SU-DHL-6 (cell line): ENCODE data around the gene DNAH12.
"Not testable (repeated sequence)": the region's sequence is repeated elsewhere in the genome, so short reads cannot be mapped to it uniquely, and the experiment has no call there.

Experiments
- H2AFZ ChIP-seq: fragments of 200-600 bp; sonication (generic); 2 replicates; pipeline ENCODE4 v1.6.1; 2014; ENCODE audit warnings: low read depth, mild to moderate bottlenecking, moderate library complexity, mixed read lengths, antibody characterized with exemption, low read length; ENCODE audit not compliant: severe bottlenecking
- H3F3A ChIP-seq: fragments of 200-600 bp; shearing (Covaris generic); 2 replicates; pipeline ENCODE4 v1.6.0; 2016; ENCODE audit warnings: antibody characterized with exemption, mild to moderate bottlenecking; ENCODE audit not compliant: insufficient read depth
- H3K27ac ChIP-seq: fragments of 200-600 bp; sonication (generic); 2 replicates; pipeline ENCODE4 v1.5.1; 2016; ENCODE audit warnings: low read depth, mild to moderate bottlenecking, low read length, moderate library complexity, mixed read lengths
- H3K27me3 ChIP-seq: fragments of 200-600 bp; sonication (generic), shearing (Covaris generic); 2 replicates; pipeline ENCODE4 v1.6.0; 2014; ENCODE audit warnings: mild to moderate bottlenecking, low read length
- H3K36me3 ChIP-seq: fragments of 200-600 bp; sonication (generic); 2 replicates; pipeline ENCODE4 v1.6.1; 2014; ENCODE audit warnings: mild to moderate bottlenecking, low read length, mixed read lengths
- H3K4me2 ChIP-seq: fragments of 300-600, 200-600 bp; shearing (Covaris generic), sonication (generic); 2 replicates; pipeline ENCODE4 v1.6.0; 2014; ENCODE audit warnings: low read length, low read depth, mild to moderate bottlenecking; ENCODE audit not compliant: poor library complexity, severe bottlenecking
- H3K4me3 ChIP-seq: fragments of 200-600 bp; sonication (generic); 2 replicates; pipeline ENCODE4 v1.5.1; 2014; ENCODE audit warnings: antibody characterized with exemption, low read length, mild to moderate bottlenecking, mixed read lengths; ENCODE audit not compliant: insufficient read depth, poor library complexity, severe bottlenecking
- H3K79me2 ChIP-seq: fragments of 200-600 bp; sonication (generic); 2 replicates; pipeline ENCODE4 v1.6.1; 2014; ENCODE audit warnings: mild to moderate bottlenecking, low read length, moderate library complexity; ENCODE audit not compliant: insufficient read depth
- H3K9ac ChIP-seq: fragments of 200-600 bp; sonication (generic); 2 replicates; pipeline ENCODE4 v1.7.0; 2014; ENCODE audit warnings: mild to moderate bottlenecking, low read length
- H3K9me2 ChIP-seq: fragments of 200-600 bp; sonication (generic); replicated peaks from 2 replicates; pipeline ENCODE4 v1.6.1; 2014; ENCODE audit warnings: low read length; ENCODE audit not compliant: insufficient read depth
- H3K9me3 ChIP-seq: fragments of 200-600 bp; sonication (generic); 2 replicates; pipeline ENCODE4 v1.6.1; 2014; ENCODE audit warnings: low read length, mixed read lengths; ENCODE audit not compliant: insufficient read depth
- H4K20me1 ChIP-seq: fragments of 200-600 bp; sonication (generic); 2 replicates; pipeline ENCODE4 v1.6.1; 2014; ENCODE audit warnings: low read depth, mild to moderate bottlenecking, antibody characterized with exemption, low read length, moderate library complexity, mixed read lengths
- CTCF ChIP-seq: fragments of 200-600 bp; sonication (generic); IDR thresholded peaks from one replicate; pipeline ENCODE4 v1.5.1; 2017; ENCODE audit warnings: antibody characterized with exemption, mild to moderate bottlenecking, low read length, moderate library complexity; ENCODE audit not compliant: insufficient read depth, poor library complexity, severe bottlenecking
- EZH2phosphoT487 ChIP-seq: fragments of 200-600 bp; sonication (generic), shearing (Covaris generic); conservative IDR thresholded peaks from 2 replicates; pipeline ENCODE4 v1.6.1; 2018; ENCODE audit warnings: mild to moderate bottlenecking, antibody characterized with exemption, low read length, moderate library complexity, mixed read lengths

Gene DNAH12

GRCh38 chr3:57354768-57355167, 189.4 kb downstream of the DNAH12 start:
- Histone ChIP-seq H3K9me2 (no peaks in the 10 kb centered on the region), H3F3A (no peaks in the 10 kb centered on the region), H3K27ac (no peak overlapping the region), H3K4me2 (no peak overlapping the region), H2AFZ (no peak overlapping the region), H3K9ac (no peak overlapping the region), H4K20me1 (no peaks in the 10 kb centered on the region), H3K36me3 (no peaks in the 10 kb centered on the region), H3K27me3 (no peaks in the 10 kb centered on the region), H3K79me2 (no peaks in the 10 kb centered on the region), H3K4me3 (no peak overlapping the region), H3K9me3 (no peaks in the 10 kb centered on the region)
- TF ChIP-seq CTCF (no peak), EZH2phosphoT487 (no peak)

GRCh38 chr3:57350271-57350670, 193.9 kb downstream of the DNAH12 start:
- H3K9me3 ChIP-seq = no peaks in the 10 kb centered on the region
- no peak overlapping the region for H3K9ac ChIP-seq
- H2AFZ ChIP-seq = no peak overlapping the region
- no peak overlapping the region for H3K27ac ChIP-seq
- no peak overlapping the region for H3K4me2 ChIP-seq
- H3F3A ChIP-seq = no peaks in the 10 kb centered on the region
- no peaks in the 10 kb centered on the region for H3K79me2 ChIP-seq
- H3K36me3 ChIP-seq = no peaks in the 10 kb centered on the region
- no peak overlapping the region for H3K4me3 ChIP-seq
- no peaks in the 10 kb centered on the region for H3K9me2 ChIP-seq
- no peaks in the 10 kb centered on the region for H4K20me1 ChIP-seq
- H3K27me3 ChIP-seq = no peaks in the 10 kb centered on the region
- TF ChIP-seq CTCF (no peak), EZH2phosphoT487 (no peak)

- H3K27me3 ChIP-seq, H3K79me2 ChIP-seq, H3K4me2 ChIP-seq, H2AFZ ChIP-seq, H3K9ac ChIP-seq, H3K4me3 ChIP-seq, H3F3A ChIP-seq, H3K9me2 ChIP-seq, H3K36me3 ChIP-seq, H3K27ac ChIP-seq, H3K9me3 ChIP-seq, H4K20me1 ChIP-seq: not testable (repeated sequence)
Observed at GRCh38 chr3:57339071-57339642, 205.0 kb downstream of the DNAH12 start.

- H3K36me3 ChIP-seq, H3F3A ChIP-seq, H3K4me2 ChIP-seq, H4K20me1 ChIP-seq, H3K9me3 ChIP-seq, H3K27ac ChIP-seq, H2AFZ ChIP-seq, H3K27me3 ChIP-seq, H3K9ac ChIP-seq, H3K79me2 ChIP-seq, H3K9me2 ChIP-seq, H3K4me3 ChIP-seq: not testable (repeated sequence)
Observed at GRCh38 chr3:57338272-57339070, 205.7 kb downstream of the DNAH12 start.
